TTC549 (cell line): ENCODE data around the gene TUBAL3.
"Not testable (repeated sequence)": the region's sequence is repeated elsewhere in the genome, so short reads cannot be mapped to it uniquely, and the experiment has no call there.

Experiments used
- FAIRE-seq: peaks from 2 replicates; lab custom pipeline; 2012; peaks lifted over from hg19 to GRCh38; lab: Jason Lieb, UNC

Gene TUBAL3

DNA sequence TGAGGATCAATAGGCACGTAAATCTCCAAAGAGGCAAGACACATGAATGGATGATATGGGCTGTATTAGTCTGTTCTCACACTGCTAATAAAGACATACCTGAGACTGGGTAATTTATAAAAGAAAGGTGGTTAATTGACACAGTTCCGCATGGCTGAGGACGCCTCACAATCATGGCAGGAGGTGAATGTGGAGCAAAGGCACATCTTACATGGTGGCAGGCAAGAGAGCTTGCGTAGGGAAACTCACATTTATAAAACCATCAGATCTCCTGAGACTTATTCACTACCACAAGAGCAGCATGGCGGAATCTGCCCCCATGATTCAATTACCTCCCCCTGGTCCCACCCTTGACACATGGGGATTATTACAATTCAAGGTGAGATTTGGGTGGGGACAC, 25.4 kb downstream of the TUBAL3 start:
- not testable (repeated sequence) for FAIRE-seq

GRCh38 chr10:5376450-5376849, 28.2 kb downstream of the TUBAL3 start:
- no peak for FAIRE-seq

DNA sequence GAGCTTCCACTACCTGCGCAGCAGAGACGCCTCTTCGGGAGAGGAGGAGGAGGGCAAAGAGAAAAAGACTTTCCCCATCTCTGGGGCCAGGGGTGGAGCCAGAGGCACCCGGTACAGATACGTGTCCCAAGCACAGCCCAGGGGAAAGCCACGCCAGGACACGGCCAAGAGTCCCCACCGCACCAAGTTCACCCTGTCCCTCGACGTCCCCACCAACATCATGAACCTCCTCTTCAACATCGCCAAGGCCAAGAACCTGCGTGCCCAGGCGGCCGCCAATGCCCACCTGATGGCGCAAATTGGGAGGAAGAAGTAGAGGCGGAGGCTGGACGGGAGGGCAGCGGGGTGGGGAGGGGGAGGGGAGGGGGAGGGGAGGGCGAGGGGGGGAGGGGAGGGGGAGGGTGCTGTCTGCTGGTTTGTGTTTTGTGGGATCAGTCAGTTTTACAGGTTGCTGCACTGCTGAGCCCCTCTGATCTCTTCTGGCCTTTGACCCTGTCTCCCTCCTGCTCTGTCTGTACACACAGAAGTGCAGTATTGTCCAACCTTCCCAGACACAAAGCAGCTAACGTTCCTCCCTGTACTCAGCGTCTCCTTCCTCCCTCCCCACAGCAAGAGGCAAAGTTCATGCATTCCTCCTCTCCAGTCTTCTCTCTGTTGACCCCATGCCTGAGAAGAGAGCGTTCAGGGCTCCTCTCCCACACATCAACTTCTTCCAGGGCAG, 30.6 kb downstream of the TUBAL3 start:
- FAIRE-seq, result no peak

DNA sequence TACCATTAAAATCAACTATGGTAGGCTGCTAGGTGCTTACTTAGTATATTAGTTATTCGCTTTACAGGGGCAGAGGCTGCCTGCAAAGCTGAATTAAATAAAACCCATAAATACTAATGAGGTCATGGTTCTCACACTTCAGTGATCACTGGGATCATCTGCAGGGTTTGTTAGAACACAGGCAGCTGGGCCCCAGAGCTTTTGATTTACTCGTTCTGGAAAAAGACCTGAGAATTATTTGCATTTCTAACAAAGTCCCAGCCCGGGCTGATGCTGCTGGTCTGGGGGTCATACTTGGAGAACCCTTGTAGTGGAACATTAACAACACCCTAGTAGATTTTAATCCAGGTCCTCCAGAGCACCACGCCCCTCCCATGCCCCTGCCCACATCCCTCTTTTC, 31.3 kb downstream of the TUBAL3 start:
- no peak for FAIRE-seq

DNA sequence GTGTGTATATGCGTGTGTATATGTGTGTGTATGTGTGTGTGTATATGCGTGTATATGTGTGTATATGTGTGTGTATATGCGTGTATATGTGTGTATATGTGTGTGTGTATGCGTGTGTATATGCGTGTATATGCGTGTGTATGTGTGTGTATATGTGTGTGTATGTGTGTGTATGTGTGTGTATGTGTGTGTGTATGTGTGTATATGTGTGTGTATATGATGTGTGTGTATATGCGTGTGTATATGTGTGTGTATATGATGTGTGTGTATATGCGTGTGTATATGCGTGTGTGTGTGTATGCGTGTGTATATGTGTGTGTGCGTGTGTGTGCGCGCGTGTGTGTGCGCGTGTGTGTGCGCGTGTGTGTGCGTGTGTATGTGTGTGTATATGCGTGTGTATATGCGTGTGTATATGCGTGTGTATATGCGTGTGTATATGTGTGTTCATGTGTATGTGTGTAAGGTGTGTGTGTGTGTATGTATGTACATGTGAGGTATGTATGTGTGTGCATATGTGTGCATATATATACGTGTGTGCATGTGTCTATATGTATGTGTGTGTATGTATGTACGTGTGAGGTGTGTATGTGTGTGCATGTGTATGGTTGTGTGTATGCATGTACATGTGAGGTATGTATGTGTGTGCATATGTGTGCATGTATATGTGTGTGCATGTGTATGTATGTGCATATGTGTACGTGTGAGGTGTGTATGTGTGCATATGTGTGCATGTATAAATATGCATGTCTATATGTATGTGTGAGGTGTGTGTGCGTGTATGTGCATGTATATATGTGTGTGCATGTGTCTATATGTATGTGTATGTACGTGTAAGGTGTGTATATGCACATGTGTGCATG, 33.9 kb downstream of the TUBAL3 start:
- FAIRE-seq, result no peak

GRCh38 chr10:5369362-5370158, 35.1 kb downstream of the TUBAL3 start:
- no peak for FAIRE-seq

DNA sequence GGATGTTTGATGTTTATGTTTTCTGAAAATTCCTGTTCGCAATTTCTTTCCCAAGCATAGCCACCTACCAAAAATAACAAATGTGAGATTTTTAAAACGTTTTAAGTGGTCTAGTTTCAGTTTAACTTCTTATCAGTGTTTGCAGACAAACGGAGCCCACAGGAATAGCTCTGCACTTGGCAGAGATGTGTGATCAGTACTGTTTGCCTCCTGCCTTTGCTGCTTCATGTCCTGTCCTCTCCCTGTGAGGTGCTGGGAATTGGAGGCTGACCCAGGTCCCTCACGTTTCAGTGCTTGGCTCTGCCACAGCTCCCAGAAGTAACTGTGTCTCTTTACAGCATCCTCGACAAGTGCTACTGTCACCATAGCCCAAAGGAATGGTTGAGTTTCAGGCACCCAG, 38.7 kb downstream of the TUBAL3 start:
- no peak for FAIRE-seq

- FAIRE-seq, result no peak
Measured at GRCh38 chr10:5364890-5365338, 39.7 kb downstream of the TUBAL3 start, which contains the start of gene UCN3. Gene UCN3 (plus strand): TSS chr10:5364966. CDS start chr10:5373721, 8,755 bp downstream.

DNA sequence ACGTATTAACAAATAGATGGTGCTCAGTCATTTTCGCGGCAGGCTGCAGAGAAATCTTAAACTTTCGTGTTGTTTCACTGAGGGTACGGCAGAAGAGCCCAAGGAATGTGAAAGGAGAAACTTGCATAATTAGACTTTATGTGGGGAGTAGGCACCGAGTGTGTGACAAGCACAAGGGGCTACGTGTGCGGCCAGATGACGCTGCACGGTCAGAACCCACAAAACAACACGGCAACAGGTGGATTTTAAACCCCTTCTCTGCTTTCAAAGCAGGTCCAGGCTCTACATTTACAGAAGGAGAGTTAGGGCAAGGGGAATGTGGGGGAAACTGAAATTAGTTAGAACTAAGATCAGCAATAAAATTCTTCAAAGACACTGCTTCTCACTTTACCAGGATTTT, 40.3 kb downstream of the TUBAL3 start:
- no peak for FAIRE-seq

GRCh38 chr10:5362873-5363272, 41.8 kb downstream of the TUBAL3 start:
- no peak for FAIRE-seq

DNA sequence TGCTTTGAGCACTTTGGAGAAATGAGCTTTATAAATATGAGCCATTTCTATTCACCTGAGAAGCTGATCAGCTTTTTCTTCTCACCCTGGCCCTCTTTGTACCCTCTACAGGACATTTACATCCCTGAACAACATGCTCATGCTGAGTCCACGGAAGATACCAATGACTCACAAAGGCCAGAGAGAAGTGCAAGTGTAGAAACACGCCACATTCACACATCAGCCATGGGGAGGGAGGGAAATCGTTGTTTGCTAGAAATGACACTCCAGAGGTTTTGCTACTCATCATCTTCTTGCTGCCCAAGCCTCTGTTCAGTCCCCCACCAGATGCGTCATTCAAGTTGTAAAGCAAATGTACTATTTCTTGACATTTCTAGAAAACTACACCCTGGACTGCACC, 42.7 kb downstream of the TUBAL3 start:
- FAIRE-seq, result no peak

GRCh38 chr10:5360318-5360915, 44.2 kb downstream of the TUBAL3 start:
- FAIRE-seq, result no peak

DNA sequence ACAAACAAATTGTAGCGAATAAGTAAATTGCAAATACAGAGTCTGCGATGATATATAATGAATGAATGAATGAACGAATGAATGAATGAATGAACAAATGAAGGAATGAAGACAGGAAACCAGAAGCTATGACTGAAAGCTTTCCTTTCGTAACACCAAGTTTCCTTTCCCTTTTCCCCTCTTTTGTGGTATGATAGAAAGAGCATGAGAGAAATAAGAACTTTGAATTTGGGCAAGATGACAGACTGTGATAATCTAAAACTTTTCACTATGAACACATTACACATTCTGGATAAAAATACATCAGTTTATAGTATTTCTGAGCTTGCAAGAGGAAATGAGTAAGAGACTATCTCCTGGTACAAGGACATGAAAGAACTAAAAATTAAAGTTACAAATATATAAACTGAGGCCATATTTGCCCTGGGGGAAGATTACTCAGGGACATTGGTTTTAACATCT, 48.3 kb downstream of the TUBAL3 start:
- FAIRE-seq, result no peak

DNA sequence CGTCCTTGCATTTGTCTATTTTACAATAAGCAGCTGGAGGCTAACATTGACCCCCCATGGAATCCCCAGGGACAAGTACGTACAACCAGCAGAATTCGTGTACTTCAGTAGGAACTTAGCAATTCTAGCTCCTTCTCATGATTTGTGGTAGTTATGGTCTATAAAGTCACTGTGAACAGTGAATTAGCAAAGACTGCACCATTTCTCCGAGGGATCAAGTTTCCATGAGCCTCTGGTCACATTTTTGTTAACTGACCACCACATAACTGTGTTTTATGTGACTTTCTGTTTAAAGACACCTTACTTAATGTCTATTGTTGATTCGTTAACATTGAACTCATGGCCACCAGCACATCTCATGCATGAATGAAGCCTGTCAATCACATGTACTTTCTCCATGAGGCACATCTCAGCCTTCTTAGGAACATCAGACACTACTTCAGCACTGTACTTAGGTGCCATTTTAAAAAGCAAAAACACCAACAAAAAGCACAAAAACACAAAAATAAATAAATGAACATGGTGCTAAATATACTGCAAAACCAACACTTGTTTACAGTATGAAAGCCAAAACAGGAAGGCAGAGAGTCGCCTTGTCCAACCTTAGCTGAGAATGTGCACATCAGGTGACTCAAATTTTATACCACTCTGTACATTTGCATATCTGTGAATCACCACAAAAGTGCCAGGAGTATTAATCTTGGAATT, 48.9 kb downstream of the TUBAL3 start:
- no peak for FAIRE-seq

GRCh38 chr10:5354068-5354467, 50.6 kb downstream of the TUBAL3 start:
- FAIRE-seq, result no peak

- FAIRE-seq, result no peak
Measured at GRCh38 chr10:5349362-5349761, 55.3 kb downstream of the TUBAL3 start.

DNA sequence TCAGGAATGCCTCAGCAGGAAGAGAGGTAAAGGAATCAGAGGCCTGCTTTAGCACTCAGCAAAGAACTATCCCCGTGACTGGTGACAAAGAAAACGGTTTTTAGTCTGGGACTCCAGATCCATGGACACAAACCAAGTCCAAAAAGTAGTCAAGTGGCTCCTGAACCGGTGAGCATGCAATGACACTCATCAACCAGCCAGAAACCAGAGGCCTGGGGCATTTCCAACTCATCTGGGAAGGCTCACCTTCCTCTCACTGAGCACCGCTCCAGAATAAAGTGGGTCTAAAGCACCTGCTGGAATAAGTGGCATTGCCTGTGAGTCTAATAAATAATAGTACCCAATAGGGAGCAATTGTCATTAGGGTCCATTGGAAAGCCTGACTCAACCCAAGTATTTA, 57.7 kb downstream of the TUBAL3 start:
- FAIRE-seq, result no peak

DNA sequence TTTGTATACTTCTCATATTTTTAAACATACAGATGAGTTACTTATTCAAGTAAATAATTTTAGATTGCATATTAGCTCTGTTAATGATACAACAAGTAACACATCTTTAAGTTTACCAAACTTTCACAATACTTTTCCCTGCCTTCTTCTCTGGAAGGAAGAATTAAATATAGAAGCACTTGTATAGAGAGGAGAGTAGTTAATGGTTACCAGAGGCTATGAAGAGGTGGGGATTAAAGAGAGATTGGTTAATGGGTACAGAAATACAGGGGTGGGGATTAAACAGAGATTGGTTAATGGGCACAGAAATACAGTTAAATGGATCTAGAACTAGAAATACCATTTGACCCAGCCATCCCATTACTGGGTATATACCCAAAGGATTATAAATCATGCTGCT, 59.9 kb downstream of the TUBAL3 start:
- FAIRE-seq, result no peak

GRCh38 chr10:5343979-5344378, 60.6 kb downstream of the TUBAL3 start:
- FAIRE-seq, result no peak

- FAIRE-seq, result no peak
Measured at GRCh38 chr10:5343561-5343960, 61.1 kb downstream of the TUBAL3 start.
